AG09319 (cell line): Measurements from ENCODE around the gene PALLD.
"Not testable (repeated sequence)": the region's sequence is repeated elsewhere in the genome, so short reads cannot be mapped to it uniquely, and the experiment has no call there.

Experiments
- DNase-seq: peaks from one replicate; pipeline ENCODE4 v3.0.0-alpha.2; 2010; ENCODE audit warnings: low read depth; ENCODE audit errors: extremely low read depth
- CTCF ChIP-seq: IDR thresholded peaks from 2 replicates; pipeline ENCODE4 v1.5.1; 2011; ENCODE audit warnings: low read depth, mild to moderate bottlenecking, inconsistent platforms, low read length, moderate library complexity

The PALLD gene

GRCh38 chr4:168699224-168699878 is 202.5 kb downstream of the PALLD start:
- no peak for TF ChIP-seq CTCF

GRCh38 chr4:168701061-168701460 is 204.2 kb downstream of the PALLD start:
- no peak for TF ChIP-seq CTCF
- no peak for DNase-seq

More at GRCh38 chr4:168699224-168699878, 202.5 kb downstream of the PALLD start:
- no peak for DNase-seq

- not testable (repeated sequence) for DNase-seq
Measured at GRCh38 chr4:168702581-168703087, 205.8 kb downstream of the PALLD start.

GRCh38 chr4:168705121-168705520 is 208.3 kb downstream of the PALLD start:
- no peak for TF ChIP-seq CTCF
- DNase-seq: no peak

- TF ChIP-seq CTCF: no peak
- DNase-seq: no peak
Measured at GRCh38 chr4:168707205-168707604, 210.4 kb downstream of the PALLD start.

GRCh38 chr4:168708108-168708507 is 211.3 kb downstream of the PALLD start:
- TF ChIP-seq CTCF: no peak
- no peak for DNase-seq

- TF ChIP-seq CTCF: peak; percentile 61
- peak; percentile 43 for DNase-seq
Measured at GRCh38 chr4:168710353-168710946, 213.6 kb downstream of the PALLD start.
